HG03442 (cell line): ENCODE data around the gene DNAH6.

ENCODE experiments used
- ATAC-seq: cut with Tn5 transposase; IDR thresholded peaks from one replicate; pipeline ENCODE4 v1.9.1; 2021; ENCODE audit warnings: mild to moderate bottlenecking, moderate library complexity; ENCODE audit not compliant: unreplicated experiment

DNAH6 gene

GRCh38 chr2:84830758-84831500 lies 314.6 kb downstream of the DNAH6 start:
- ATAC-seq: no peak

GRCh38 chr2:84832772-84833461 lies 316.6 kb downstream of the DNAH6 start:
- peak; percentile 74 for ATAC-seq

GRCh38 chr2:84833481-84834150 lies 317.3 kb downstream of the DNAH6 start:
- ATAC-seq: no peak

- ATAC-seq: no peak
Measured at GRCh38 chr2:84836215-84836614, 319.9 kb downstream of the DNAH6 start.

GRCh38 chr2:84838434-84839145 lies 322.3 kb downstream of the DNAH6 start:
- no peak for ATAC-seq

GRCh38 chr2:84839851-84840250 lies 323.6 kb downstream of the DNAH6 start:
- no peak for ATAC-seq

GRCh38 chr2:84840306-84840705 lies 324.0 kb downstream of the DNAH6 start:
- no peak for ATAC-seq

- no peak for ATAC-seq
Measured at GRCh38 chr2:84841577-84841976, 325.3 kb downstream of the DNAH6 start.

GRCh38 chr2:84844141-84844540 lies 327.8 kb downstream of the DNAH6 start:
- ATAC-seq: no peak

GRCh38 chr2:84846041-84846663 lies 329.9 kb downstream of the DNAH6 start:
- no peak for ATAC-seq

GRCh38 chr2:84846741-84847142 lies 330.4 kb downstream of the DNAH6 start:
- ATAC-seq: no peak

- ATAC-seq: no peak
Measured at GRCh38 chr2:84847326-84848050, 331.2 kb downstream of the DNAH6 start.

- ATAC-seq: no peak
Measured at GRCh38 chr2:84849271-84849952, 333.1 kb downstream of the DNAH6 start.

- no peak for ATAC-seq
Measured at GRCh38 chr2:84850471-84850870, 334.2 kb downstream of the DNAH6 start.

GRCh38 chr2:84851876-84852275 lies 335.6 kb downstream of the DNAH6 start:
- no peak for ATAC-seq

GRCh38 chr2:84854850-84855249 lies 338.6 kb downstream of the DNAH6 start:
- ATAC-seq: no peak

GRCh38 chr2:84855731-84856130 lies 339.4 kb downstream of the DNAH6 start:
- no peak for ATAC-seq

- no peak for ATAC-seq
Measured at GRCh38 chr2:84856787-84857186, 340.5 kb downstream of the DNAH6 start.

GRCh38 chr2:84857566-84857965 lies 341.3 kb downstream of the DNAH6 start:
- ATAC-seq: no peak

- ATAC-seq: no peak
Measured at GRCh38 chr2:84858123-84858522, 341.8 kb downstream of the DNAH6 start.
